Measurements from ENCODE around the gene HADHB.
A peak's percentile ranks its signal among the peaks of the same experiment; 100 is the strongest.

HADHB gene

DNA sequence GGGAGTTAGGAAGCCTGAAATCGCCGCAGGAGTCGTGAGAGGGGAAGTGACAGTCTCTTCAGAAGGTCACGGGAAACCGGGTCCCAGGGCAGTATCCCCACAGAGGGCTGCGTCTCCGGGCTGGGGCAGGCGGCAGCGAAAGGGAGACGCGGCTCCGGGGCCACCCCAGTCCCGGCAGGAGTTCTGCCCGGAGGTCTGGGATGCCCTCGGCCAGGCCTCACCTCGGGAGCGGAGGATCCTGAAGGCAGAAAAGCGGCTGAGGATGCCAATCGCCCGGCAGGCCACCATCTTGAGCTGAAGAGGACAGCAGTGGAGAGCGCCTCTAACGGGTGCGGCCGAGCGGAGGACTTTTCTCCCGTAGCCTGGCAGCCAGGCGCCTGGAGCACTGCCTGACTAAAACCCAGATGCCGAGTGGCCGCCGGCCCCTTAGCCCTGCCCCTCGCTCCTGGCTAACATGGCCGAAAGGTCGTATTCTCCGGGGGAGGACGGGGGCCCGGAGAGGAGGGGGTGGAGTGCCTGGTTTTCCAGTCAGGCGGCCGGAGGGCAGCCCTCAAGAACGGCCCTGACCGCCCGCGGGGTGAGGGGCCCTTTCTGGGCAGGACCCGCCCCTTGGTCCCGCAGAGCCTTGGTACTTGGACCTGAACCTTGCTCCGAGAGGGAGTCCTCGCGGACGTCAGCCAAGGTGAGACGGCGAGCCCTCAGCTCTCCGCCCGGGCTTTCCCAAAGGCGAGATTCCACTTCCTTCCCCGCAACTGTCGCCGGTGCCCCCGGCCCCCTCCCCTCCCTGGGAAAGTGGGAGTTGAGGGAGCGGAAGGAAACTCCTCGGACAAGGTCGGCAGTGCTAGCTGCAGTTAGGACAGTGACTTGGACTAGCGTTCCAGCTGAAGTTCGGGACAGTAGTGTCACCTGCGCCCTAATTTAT lies at the start of gene HADHB, which contains the start of gene HADHA:
TSS of gene HADHB (plus strand) at position 631 of the 922 bp plus-strand sequence. CDS start 9,316 bp downstream, outside the sequence.
TSS of gene HADHA (minus strand) at position 324 of the 922 bp plus-strand sequence. CDS start at position 288, 36 bp downstream.
- peak; percentile 92 for DNase-seq

DNA sequence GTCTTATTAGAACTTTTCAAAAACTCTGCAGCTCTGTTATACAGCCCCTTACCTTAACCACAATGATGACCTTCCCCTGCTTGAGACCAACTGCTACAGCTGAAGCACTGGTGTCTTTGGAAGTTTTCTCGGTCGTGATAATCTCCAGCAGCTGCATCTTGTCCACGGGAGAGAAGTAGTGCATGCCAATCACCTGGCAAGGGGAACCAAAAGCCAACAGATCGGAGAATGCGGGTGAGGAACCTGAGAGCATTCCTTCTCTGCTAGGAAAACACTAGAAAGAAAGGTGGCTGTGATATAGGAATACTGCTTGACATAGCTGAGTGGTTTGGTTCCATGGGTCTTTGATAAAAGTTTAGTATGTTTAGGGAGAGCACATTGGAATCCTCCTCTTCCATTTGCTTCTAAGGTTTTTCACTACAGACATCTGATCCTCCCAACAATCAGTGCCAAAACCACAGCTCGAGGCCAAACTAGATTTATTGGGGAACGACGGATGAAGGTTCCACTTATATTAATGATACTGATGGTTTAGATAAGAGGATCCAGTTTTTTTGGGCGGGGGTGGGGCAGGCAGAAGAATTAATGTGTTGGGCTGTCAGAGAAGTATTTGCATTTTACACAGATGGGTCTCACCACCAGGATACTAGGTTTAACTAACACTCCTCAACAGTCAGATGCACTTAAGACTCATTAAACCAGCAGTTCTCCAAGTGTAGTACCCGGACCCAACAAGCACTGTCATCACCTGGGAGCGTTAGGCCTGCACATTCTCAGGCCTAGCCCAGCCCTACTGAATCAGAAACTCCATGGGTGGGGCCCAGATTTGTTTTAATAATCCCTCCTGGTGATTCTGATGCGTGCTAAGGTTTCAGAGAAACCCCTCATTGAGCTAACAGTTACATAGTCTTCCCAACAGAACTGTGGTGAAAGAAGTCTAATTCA lies 49.4 kb upstream of the HADHB start:
- DNase-seq: peak; percentile 26

DNA sequence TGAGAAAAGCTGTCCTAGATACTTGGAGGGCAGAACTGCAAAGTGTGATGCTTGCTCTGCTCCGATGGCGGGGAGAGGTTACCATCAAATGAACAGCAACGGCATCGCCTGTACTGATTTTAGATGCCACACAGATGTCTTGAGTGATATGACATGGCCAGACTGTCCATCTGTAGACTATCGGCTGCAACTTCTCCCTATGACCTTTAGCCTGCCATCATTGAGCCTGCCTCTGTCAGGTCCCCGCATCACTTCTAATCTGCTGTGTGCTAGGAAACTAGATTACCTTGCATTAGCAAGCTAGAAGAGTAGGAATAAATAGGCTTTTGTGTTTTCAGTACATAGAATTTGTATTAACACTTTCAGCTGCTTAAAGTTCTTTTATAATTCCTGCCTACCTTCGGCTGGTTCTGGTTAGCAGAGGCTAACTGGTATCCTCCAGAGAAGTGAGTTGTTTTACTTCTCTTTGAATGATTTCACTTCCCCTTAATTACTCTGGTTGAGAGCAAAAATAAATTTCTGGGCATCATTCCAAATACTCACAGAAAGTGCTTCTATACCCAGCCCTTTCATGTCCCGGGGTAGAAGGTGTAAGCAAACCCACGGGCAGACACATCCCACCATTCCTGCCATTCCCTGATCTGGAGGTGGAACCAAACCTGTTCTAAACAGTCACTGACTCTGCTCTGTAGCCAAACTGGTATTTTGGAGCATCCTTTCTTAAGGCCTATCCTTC lies 47.9 kb upstream of the HADHB start:
- DNase-seq: peak; percentile 64

DNA sequence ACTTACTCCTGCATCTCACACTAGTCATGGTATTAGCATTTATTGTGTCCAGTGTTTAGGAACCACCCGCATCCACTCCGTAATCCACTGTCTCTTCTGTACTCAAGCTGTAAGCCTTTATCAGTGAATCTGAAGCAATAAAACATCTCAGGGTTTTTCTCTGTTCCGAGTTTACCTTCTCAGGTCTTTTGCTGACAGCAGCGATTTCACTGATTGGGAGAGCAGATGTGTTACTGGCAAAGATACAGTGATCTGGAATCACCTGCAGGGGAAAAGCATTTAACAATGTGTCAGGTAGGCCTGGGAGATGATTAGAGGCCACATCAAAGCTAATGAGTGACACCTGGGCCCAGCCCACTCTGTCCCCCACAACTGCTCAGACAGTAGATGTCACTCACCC lies 47.2 kb upstream of the HADHB start:
- no peak for DNase-seq

DNA sequence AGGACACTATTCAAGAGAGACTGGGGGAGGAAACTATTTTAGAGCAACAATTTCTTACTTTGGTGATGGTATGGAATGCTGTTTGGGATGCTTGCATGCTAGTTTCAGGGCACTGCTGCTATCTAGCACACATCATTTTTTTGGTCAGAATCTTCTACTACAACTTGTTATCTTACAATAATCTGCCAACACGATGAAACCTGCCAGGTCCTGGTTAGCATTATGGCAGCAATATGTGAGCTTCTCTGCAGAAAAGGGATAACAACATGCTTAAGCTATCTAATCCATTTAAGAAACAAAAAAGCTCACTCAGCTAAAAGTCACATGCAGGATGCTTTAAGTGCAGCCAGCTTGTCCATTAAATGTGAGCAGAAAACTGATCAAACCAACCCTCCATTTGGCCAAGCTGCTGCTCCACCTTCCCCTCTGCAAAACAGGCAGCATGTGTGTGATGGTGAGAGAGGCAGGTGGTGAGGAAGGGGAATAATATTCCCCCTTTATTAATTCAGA lies 41.7 kb upstream of the HADHB start:
- DNase-seq: no peak

DNA sequence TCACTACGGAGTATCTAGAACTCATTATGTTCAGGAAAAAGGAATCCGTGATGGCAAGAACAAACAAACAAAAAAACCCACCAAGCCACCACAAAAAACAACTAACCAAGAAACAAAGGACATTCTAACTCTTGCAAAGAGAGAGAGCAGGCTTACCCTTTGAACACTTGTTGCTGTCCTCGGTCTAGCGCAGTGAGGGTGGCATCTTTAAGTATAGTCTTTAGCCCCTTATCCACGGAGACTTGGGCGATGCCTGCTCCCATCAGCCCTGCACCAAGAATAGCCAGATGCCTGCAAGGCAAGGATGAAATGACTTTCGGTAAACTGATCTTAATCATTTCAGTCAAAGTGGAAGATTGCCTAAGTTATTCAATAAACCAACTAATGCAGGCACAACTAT lies 40.8 kb upstream of the HADHB start:
- no peak for DNase-seq

DNA sequence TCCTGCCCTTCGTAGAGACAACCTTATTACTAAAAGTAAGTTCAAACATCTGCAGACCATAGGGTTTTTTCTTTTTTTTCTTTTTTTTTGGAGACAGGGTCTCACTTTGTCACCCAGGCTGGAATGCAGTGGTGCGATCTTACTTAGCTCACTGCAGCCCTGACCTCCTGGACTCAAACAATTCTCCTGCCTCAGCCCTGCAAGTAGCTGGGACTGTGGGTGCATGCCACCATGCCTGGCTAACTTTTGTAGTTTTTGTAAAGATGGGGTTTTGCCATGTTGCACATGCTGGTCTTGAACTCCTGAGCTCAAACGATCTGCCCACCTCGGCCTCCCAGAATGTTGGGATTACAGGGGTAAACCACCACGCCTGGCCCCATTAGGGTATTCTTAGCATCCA lies 32.7 kb upstream of the HADHB start:
- no peak for DNase-seq

DNA sequence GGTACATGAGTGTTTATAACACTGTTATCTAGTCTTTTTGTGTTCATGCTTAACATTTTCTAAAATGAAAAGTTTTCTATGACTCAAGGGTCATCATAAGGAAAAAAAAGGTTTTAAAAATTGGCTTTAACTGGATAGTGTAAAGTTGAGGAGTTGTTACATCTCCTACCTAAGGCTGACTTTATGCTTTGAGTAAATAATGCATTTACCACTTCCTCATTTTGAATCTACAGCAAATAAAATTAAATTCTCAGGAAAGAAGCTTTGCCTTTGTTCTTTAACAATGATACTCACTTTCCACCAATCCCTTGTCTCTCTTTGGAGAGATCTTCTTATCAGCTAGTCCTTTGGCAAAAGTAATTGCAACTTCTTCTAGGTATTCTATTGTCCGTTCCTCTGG lies 30.0 kb upstream of the HADHB start:
- DNase-seq: no peak

DNA sequence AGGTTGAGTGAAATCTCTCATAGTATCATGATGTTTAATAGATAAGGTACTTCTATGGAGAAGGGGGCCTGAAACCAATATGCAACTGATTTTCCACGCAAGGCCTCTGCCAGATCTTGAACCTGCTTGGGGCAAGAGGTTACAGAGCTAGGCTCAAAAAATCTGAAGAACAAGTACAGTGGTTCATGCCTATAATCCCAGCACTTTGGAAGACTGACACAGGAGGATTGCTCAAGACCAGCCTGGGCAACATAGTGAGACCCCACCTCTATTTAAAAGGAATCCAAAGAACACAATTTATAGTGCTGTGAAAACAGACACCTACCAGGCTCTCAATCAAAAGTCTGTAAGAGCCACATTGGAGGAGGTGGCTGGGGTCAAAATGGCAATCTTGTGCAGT lies 28.9 kb upstream of the HADHB start:
- DNase-seq: no peak

DNA sequence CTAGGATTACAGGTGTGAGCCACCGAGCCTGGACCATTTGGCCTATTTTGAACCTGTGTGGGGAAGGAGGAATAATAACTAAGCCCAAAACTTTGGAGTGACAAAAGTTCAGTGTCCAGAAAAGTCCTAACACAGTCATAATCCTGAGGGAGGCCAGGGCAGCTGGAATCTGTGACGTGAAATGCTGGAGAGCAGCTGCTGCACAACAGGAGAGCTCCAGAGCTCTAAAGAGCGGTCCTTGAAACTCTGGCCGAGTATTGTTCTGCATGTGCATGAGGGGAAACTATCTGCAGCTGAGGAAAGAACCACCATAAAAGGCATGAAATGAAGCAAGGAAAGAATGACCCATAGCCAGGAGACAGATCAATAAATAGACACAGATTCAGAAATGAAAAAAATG lies 28.2 kb upstream of the HADHB start:
- no peak for DNase-seq

DNA sequence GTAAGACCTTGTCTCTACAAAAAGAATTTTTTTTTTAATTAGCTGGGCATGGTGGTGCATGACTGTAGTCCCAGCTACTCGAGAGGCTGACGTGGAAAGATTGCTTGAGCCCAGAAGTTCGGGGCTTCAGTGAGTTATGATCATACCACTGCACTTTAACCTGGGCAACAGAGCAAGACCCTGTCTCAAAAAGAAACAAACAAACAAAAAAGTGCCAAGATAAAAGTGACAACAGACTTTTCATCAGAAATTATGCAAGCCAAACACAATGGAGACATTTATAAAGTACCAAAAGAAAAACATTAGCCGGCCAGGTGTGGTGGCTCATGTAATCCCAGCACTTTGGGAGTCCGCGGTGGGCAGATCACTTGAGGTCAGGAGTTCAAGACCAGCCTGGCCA lies 27.0 kb upstream of the HADHB start:
- no peak for DNase-seq

DNA sequence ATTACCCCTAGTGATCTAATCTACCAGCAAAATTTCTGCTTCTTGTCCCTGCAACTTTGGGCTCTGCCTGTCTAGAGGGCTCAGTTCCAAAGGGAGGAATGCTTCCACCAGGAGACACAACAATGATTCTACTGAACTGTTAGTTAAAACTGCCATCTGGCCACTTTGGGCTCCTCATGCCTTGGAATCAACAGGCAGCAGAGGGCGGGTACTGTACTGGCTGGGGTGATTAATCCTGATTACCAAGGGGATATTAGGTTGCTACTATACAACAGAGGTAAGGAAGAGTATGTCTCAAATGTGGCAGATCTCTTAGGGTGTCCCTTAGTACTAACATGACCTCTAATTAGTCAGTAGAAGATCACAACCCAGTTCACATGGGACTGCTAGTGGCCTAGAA lies 21.7 kb upstream of the HADHB start:
- no peak for DNase-seq

DNA sequence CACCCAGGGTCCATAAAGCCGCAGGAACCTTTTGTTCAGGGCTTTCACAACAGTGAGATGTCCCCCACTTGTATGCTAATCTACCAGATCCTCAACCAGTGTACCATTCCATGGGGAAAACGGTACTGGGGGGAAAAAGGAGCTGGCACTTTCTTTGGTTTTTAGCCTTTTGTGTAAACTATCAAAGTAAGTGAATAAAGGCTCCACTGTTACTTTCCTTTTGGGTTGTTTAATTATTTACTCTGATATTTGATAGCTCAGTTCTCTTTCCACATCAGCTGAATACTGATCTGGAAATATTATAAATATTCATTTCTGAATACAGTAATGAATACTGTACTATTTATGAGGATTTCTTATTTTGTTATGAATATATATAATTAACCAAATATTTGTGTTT lies 20.6 kb upstream of the HADHB start:
- DNase-seq: no peak

DNA sequence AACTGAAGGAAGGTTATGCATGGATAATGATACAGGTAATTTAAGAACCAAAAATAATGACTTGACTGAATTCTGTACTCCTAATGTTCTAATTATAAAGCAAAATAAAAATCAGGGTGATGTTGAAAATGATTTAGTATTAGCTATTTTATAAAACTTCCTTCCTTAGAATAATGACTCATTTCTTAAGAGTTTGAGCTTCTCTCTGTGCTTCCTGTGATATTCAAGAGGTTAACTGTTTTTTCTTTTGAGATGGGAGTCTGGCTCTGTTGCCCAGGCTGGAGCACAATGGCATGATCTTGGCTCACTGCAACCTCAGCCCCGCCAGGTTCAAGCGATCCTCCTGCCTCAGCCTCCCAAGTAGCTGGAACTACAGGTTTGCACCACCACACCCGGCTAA lies 15.1 kb upstream of the HADHB start:
- DNase-seq: no peak

DNA sequence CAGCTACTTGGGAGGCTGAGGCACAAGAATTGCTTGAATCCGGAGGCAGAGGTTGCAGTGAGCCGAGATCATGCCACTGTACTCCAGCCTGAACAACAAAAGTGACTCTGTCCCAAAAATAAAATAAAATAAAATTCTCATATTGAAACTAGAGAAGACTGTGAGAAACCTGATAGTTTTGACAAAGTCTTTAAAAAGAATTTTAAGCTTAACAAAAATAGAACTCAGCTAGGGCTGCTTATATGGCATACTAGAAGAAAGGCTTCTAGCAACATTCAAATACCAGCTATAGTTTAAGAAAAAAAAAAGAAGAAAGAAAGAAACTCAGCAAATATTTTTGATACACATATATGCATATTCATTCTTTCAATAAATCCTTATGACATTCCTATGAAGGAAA lies 13.9 kb upstream of the HADHB start:
- DNase-seq: no peak

DNA sequence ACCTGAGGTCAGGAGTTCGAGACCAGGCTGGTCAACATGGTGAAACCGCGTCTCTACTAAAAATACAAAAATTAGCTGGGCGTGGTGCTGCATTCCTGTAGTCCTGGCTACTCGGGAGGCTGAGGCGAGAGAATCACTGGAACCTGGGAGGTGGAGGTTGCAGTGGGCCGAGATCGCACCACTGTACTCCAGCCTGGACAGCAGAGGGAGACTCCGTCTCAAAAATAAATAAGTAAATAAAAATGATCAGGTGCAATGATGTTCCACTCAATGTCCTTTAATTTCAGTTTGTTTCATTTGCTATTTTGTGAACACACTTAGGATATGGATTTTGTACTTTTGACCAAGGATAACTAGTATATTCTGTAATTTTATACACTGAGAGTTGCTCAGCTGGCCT lies 9.7 kb upstream of the HADHB start:
- no peak for DNase-seq

DNA sequence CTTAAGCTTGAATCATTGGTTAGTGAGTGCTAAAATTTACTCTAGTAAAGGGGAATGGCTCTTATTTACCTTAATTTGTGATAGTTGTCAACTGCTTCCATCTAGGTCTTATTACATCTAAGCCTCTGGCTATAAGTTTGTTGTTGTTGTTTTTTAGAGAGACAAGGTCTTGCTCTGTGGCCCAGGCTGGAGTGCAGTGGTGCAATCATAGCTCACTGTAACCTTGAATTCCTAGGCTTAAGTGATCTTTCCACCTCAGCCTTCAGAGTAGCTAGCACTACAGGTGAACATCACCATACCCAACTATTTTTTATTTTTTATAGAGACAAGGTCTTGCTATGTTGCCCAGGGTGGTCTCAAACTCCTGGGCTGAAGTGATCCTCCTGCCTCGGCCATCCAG lies 6.9 kb upstream of the HADHB start:
- no peak for DNase-seq

DNA sequence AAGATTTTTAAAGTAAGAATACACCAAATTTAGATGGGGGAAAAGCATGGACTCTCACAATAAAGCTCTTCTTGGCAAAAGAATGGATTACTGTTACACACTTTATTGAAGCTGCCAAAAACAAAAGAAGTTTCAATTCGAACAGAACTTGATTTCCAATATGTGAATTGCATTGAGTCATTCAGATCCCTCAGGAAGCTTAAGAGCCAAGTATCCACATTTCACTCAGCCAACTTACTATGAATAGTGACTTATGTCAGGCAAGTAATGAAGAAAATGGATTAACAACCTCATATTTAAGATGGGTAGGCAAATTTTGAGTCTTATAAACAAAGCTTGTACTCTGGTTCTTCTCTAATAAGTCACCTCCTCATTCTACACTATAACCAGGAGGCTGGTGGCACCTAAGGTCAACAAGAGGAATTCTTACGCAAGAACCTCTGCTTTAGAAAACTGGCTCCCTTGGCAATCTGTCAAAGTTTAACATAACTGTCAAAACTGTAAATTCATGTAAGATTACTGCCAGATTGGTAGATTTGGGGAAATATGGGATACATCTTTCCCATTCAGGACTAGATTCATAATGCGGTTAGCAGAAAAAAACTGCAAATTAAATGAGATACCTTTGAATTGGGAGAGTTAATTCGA lies 6.3 kb upstream of the HADHB start:
- no peak for DNase-seq

DNA sequence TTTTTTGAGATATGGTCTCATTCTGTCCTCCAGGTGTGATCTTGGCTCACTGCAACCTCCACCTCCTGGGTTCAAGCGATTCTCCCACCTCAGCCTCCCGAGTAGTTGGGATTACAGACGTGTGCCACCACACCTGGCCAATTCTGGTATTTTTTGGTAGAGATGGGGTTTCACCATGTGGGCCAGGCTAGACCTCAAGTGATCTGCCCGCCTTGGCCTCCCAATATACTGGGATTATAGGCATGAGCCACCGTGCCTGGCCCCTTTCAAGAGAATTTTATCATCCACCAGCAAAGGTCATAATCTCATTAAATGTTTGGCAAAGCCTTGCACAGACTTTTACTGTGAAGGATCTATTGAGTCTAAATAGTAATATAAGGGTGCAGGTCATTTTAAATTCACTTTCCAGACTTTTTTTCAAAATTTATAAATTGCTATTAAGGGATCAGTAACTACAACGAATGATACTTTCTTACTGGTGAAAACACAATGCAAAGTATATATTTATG lies 2.8 kb upstream of the HADHB start:
- no peak for DNase-seq

DNA sequence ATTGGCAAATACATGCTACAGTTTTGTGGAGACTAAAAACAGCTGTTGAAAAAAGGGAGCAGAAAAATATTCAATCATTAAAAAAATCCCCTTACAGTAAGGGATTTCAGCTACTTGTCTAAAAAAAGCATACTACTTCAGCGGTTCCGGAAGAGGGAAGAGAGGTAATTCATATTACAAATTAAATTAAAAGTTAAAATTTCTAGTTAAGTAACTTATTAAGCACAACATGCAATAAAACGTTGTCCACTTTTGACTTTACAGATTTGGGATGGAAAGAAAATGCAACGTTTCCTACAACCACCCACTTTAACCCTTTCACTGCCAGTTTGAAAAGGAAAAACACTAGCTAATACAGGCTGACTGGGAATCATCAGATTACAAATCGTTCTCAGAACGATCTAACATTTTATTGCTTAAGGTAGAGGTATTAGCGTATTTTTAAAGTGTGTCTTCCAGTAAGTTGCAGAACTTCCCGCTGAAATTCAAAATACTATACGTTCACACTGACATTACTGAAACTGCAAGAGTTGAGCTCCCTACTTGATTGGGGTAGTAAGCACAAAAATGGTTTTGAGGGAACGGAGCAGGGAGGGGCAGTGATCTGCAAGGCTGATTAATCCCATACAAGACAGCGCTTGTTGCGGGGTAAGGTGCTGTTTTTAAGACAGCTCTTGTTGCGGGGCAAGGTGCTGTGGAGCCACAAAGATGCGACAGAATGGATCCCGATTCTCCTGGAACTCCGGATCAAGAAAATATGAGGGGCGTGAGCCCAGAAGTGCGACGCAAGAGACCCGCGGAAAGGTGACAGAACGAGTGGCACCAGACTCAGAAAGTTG lies 1.1 kb upstream of the HADHB start:
- no peak for DNase-seq

DNA sequence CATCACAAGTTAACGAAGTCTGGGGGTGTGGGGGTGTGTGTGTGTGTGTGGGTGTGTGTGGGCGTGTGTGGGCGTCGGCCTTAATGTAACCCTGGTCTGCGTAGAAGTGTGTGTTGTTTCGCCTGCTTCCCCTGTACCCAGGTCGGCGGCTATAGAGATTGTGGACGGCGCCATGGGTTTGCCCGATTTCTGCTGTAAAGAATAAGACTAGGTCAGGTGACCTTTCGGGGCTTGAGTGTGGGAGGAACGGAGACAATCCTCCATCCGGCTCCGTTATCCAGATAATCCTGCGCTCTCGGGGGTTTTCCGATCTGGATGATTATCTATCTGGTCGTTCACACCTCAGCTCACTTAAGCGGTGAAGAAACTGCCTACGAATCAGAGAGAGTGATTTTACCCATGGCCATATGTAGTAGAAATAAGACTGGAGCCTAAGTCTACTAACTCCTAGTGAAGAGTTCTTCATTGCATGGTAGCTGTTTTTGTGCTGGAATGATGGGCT lies 543 bp downstream of the HADHB start:
- no peak for DNase-seq
